SU-DHL-6 (cell line): ENCODE data around the gene ATP5PO.

ENCODE experiments used
- H2AFZ ChIP-seq: fragments of 200-600 bp; sonication (generic); 2 replicates; pipeline ENCODE4 v1.6.1; 2014; ENCODE audit warnings: low read depth, mild to moderate bottlenecking, moderate library complexity, mixed read lengths, antibody characterized with exemption, low read length; ENCODE audit not compliant: severe bottlenecking
- H3F3A ChIP-seq: fragments of 200-600 bp; shearing (Covaris generic); 2 replicates; pipeline ENCODE4 v1.6.0; 2016; ENCODE audit warnings: antibody characterized with exemption, mild to moderate bottlenecking; ENCODE audit not compliant: insufficient read depth
- H3K27ac ChIP-seq: fragments of 200-600 bp; sonication (generic); 2 replicates; pipeline ENCODE4 v1.5.1; 2016; ENCODE audit warnings: low read depth, mild to moderate bottlenecking, low read length, moderate library complexity, mixed read lengths
- H3K27me3 ChIP-seq: fragments of 200-600 bp; sonication (generic), shearing (Covaris generic); 2 replicates; pipeline ENCODE4 v1.6.0; 2014; ENCODE audit warnings: mild to moderate bottlenecking, low read length
- H3K36me3 ChIP-seq: fragments of 200-600 bp; sonication (generic); 2 replicates; pipeline ENCODE4 v1.6.1; 2014; ENCODE audit warnings: mild to moderate bottlenecking, low read length, mixed read lengths
- H3K4me2 ChIP-seq: fragments of 300-600, 200-600 bp; shearing (Covaris generic), sonication (generic); 2 replicates; pipeline ENCODE4 v1.6.0; 2014; ENCODE audit warnings: low read length, low read depth, mild to moderate bottlenecking; ENCODE audit not compliant: poor library complexity, severe bottlenecking
- H3K4me3 ChIP-seq: fragments of 200-600 bp; sonication (generic); 2 replicates; pipeline ENCODE4 v1.5.1; 2014; ENCODE audit warnings: antibody characterized with exemption, low read length, mild to moderate bottlenecking, mixed read lengths; ENCODE audit not compliant: insufficient read depth, poor library complexity, severe bottlenecking
- H3K79me2 ChIP-seq: fragments of 200-600 bp; sonication (generic); 2 replicates; pipeline ENCODE4 v1.6.1; 2014; ENCODE audit warnings: mild to moderate bottlenecking, low read length, moderate library complexity; ENCODE audit not compliant: insufficient read depth
- H3K9ac ChIP-seq: fragments of 200-600 bp; sonication (generic); 2 replicates; pipeline ENCODE4 v1.7.0; 2014; ENCODE audit warnings: mild to moderate bottlenecking, low read length
- H3K9me2 ChIP-seq: fragments of 200-600 bp; sonication (generic); replicated peaks from 2 replicates; pipeline ENCODE4 v1.6.1; 2014; ENCODE audit warnings: low read length; ENCODE audit not compliant: insufficient read depth
- H3K9me3 ChIP-seq: fragments of 200-600 bp; sonication (generic); 2 replicates; pipeline ENCODE4 v1.6.1; 2014; ENCODE audit warnings: low read length, mixed read lengths; ENCODE audit not compliant: insufficient read depth
- H4K20me1 ChIP-seq: fragments of 200-600 bp; sonication (generic); 2 replicates; pipeline ENCODE4 v1.6.1; 2014; ENCODE audit warnings: low read depth, mild to moderate bottlenecking, antibody characterized with exemption, low read length, moderate library complexity, mixed read lengths
- CTCF ChIP-seq: fragments of 200-600 bp; sonication (generic); IDR thresholded peaks from one replicate; pipeline ENCODE4 v1.5.1; 2017; ENCODE audit warnings: antibody characterized with exemption, mild to moderate bottlenecking, low read length, moderate library complexity; ENCODE audit not compliant: insufficient read depth, poor library complexity, severe bottlenecking
- EZH2phosphoT487 ChIP-seq: fragments of 200-600 bp; sonication (generic), shearing (Covaris generic); conservative IDR thresholded peaks from 2 replicates; pipeline ENCODE4 v1.6.1; 2018; ENCODE audit warnings: mild to moderate bottlenecking, antibody characterized with exemption, low read length, moderate library complexity, mixed read lengths

The ATP5PO gene

GRCh38 chr21:33904041-33904440, 11.6 kb downstream of the ATP5PO start:
- no peaks in the 10 kb centered on the region for H3K9me3 ChIP-seq
- H3K27me3 ChIP-seq, result no peaks in the 10 kb centered on the region
- H3K9me2 ChIP-seq, result no peaks in the 10 kb centered on the region
- no peak overlapping the region for H3K4me3 ChIP-seq
- no peak overlapping the region for H2AFZ ChIP-seq
- no peak overlapping the region for H3K9ac ChIP-seq
- H3K79me2 ChIP-seq, result 0 out of 2 replicates have a peak, but pooled peaks cover 3% of the 10 kb centered on the region
- TF ChIP-seq CTCF (no peak), EZH2phosphoT487 (no peak)
- no peak overlapping the region for H3K4me2 ChIP-seq
- H3K36me3 ChIP-seq, result peaks cover 22% of the 10 kb centered on the region; the same call in 1 of the 2 replicates
- no peaks in the 10 kb centered on the region for H4K20me1 ChIP-seq
- H3F3A ChIP-seq, result no peaks in the 10 kb centered on the region; the same call in 1 of the 2 replicates
- H3K27ac ChIP-seq, result no peak overlapping the region

GRCh38 chr21:33902349-33902748, 13.3 kb downstream of the ATP5PO start:
- no peak overlapping the region for H2AFZ ChIP-seq
- 0 out of 2 replicates have a peak, but pooled peaks cover 3% of the 10 kb centered on the region for H3K79me2 ChIP-seq
- no peak overlapping the region for H3K9ac ChIP-seq
- no peak overlapping the region for H3K27ac ChIP-seq
- H4K20me1 ChIP-seq, result no peaks in the 10 kb centered on the region
- H3K4me2 ChIP-seq, result no peak overlapping the region
- H3K36me3 ChIP-seq, result peaks cover 18% of the 10 kb centered on the region; the same call in 1 of the 2 replicates
- no peaks in the 10 kb centered on the region for H3K9me3 ChIP-seq
- H3K27me3 ChIP-seq, result no peaks in the 10 kb centered on the region
- no peak overlapping the region for H3K4me3 ChIP-seq
- H3F3A ChIP-seq, result no peaks in the 10 kb centered on the region; the same call in 1 of the 2 replicates
- no peaks in the 10 kb centered on the region for H3K9me2 ChIP-seq
- TF ChIP-seq EZH2phosphoT487 (no peak), CTCF (no peak)

GRCh38 chr21:33901412-33902288, 14.0 kb downstream of the ATP5PO start:
- 0 out of 2 replicates have a peak, but pooled peaks cover 2% of the 10 kb centered on the region for H3K79me2 ChIP-seq
- H3K9me2 ChIP-seq, result no peaks in the 10 kb centered on the region
- H3K36me3 ChIP-seq, result peaks cover 11% of the 10 kb centered on the region; the same call in 1 of the 2 replicates
- no peak overlapping the region for H2AFZ ChIP-seq
- TF ChIP-seq EZH2phosphoT487, result no peak
- TF ChIP-seq CTCF, result no peak
- H3K4me2 ChIP-seq, result no peak overlapping the region
- H4K20me1 ChIP-seq, result no peaks in the 10 kb centered on the region
- no peaks in the 10 kb centered on the region for H3K9me3 ChIP-seq
- no peak overlapping the region for H3K27ac ChIP-seq
- no peak overlapping the region for H3K9ac ChIP-seq
- H3F3A ChIP-seq, result no peaks in the 10 kb centered on the region; the same call in 1 of the 2 replicates
- H3K4me3 ChIP-seq, result no peak overlapping the region
- H3K27me3 ChIP-seq, result no peaks in the 10 kb centered on the region
